Stomach smooth muscle (tissue), 2 donors: ENCODE results near the gene VIP.
"Not testable (repeated sequence)": the region's sequence is repeated elsewhere in the genome, so short reads cannot be mapped to it uniquely, and the experiment has no call there.

Experiments used
- H3K27ac ChIP-seq: one replicate; pipeline ENCODE4 v1.7.0; 2013; ENCODE audit warnings: mild to moderate bottlenecking, low read length, inconsistent platforms
- H3K27me3 ChIP-seq, 2 donors: one replicate each; pipeline ENCODE4 v1.7.0; 2013; ENCODE audit warnings: low read length in 2 of 2; ENCODE audit not compliant: insufficient read depth in 2 of 2, control insufficient read depth in 1 of 2
- H3K36me3 ChIP-seq, 2 donors: one replicate each; pipeline ENCODE4 v1.7.0; 2013; ENCODE audit warnings: low read length in 2 of 2; ENCODE audit not compliant: control insufficient read depth in 2 of 2, insufficient read depth in 2 of 2
- H3K4me1 ChIP-seq: one replicate; pipeline ENCODE4 v1.7.0; 2013; ENCODE audit warnings: low read length; ENCODE audit not compliant: control insufficient read depth, insufficient read depth
- H3K4me3 ChIP-seq, 2 donors: one replicate each; pipeline ENCODE4 v1.7.0; 2013; ENCODE audit warnings: low read length in 2 of 2
- H3K9ac ChIP-seq, 2 donors: one replicate each; pipeline ENCODE4 v1.7.0; 2013; ENCODE audit warnings: low read length in 2 of 2, mild to moderate bottlenecking in 1 of 2
- H3K9me3 ChIP-seq, 2 donors: one replicate each; pipeline ENCODE4 v1.7.0; 2013; ENCODE audit warnings: low read length in 2 of 2; ENCODE audit not compliant: control insufficient read depth in 2 of 2
- donor health status: healthy.
- donor health status: Pancreatic carcinoma.

Gene VIP

GRCh38 chr6:152750694-152751093 is at the start of gene VIP:
Gene VIP, plus strand, starts transcription at chr6:152750797. Its CDS starts 1,381 bp downstream, at chr6:152752178.
- no peaks in the 10 kb centered on the region for H3K4me1 ChIP-seq
- H3K4me3 ChIP-seq = no peak within 1 kb of the TSS
- H3K27me3 ChIP-seq = peaks cover 0 to 2% of the 10 kb centered on the region in 2 donors
- no peak within 1 kb of the TSS for H3K27ac ChIP-seq
- no peaks in the 10 kb centered on the region for H3K36me3 ChIP-seq
- no peak within 1 kb of the TSS for H3K9ac ChIP-seq
- peaks cover 0 to 2% of the 10 kb centered on the region in 2 donors for H3K9me3 ChIP-seq

- Histone ChIP-seq H3K27ac (no peak overlapping the region), H3K4me3 (no peak overlapping the region), H3K27me3 (no peaks in the 10 kb centered on the region), H3K36me3 (no peaks in the 10 kb centered on the region), H3K9me3 (no peaks in the 10 kb centered on the region), H3K9ac (no peak overlapping the region), H3K4me1 (no peaks in the 10 kb centered on the region)
Measured at GRCh38 chr6:152701081-152701862, 49.3 kb upstream of the VIP start.

GRCh38 chr6:152701863-152702401 is 48.7 kb upstream of the VIP start:
- H3K4me3 ChIP-seq = no peak overlapping the region
- H3K27ac ChIP-seq = no peak overlapping the region
- no peaks in the 10 kb centered on the region for H3K4me1 ChIP-seq
- no peak overlapping the region for H3K9ac ChIP-seq
- H3K27me3 ChIP-seq = no peaks in the 10 kb centered on the region
- H3K9me3 ChIP-seq = no peaks in the 10 kb centered on the region
- no peaks in the 10 kb centered on the region for H3K36me3 ChIP-seq

GRCh38 chr6:152703750-152704149 is 46.8 kb upstream of the VIP start:
- not testable (repeated sequence) for H3K27ac ChIP-seq, H3K36me3 ChIP-seq

GRCh38 chr6:152705327-152705726 is 45.3 kb upstream of the VIP start:
- Histone ChIP-seq H3K9ac (no peak overlapping the region), H3K4me3 (no peak overlapping the region), H3K27me3 (no peaks in the 10 kb centered on the region), H3K36me3 (no peaks in the 10 kb centered on the region), H3K27ac (no peak overlapping the region), H3K4me1 (no peaks in the 10 kb centered on the region), H3K9me3 (peaks cover 0 to 7% of the 10 kb centered on the region in 2 donors)

More at GRCh38 chr6:152703750-152704149, 46.8 kb upstream of the VIP start:
- H3K9ac ChIP-seq, H3K9me3 ChIP-seq, H3K27me3 ChIP-seq, H3K4me3 ChIP-seq, H3K4me1 ChIP-seq: not testable (repeated sequence)

- Histone ChIP-seq H3K27me3 (peaks cover 0 to 3% of the 10 kb centered on the region in 2 donors), H3K36me3 (no peaks in the 10 kb centered on the region), H3K9me3 (peaks cover 0 to 2% of the 10 kb centered on the region in 2 donors), H3K4me1 (no peaks in the 10 kb centered on the region), H3K9ac (no peak overlapping the region), H3K4me3 (no peak overlapping the region), H3K27ac (no peak overlapping the region)
Measured at GRCh38 chr6:152716322-152716721, 34.3 kb upstream of the VIP start.

GRCh38 chr6:152720974-152721373 is 29.6 kb upstream of the VIP start:
- H3K9me3 ChIP-seq = no peaks in the 10 kb centered on the region
- no peak overlapping the region for H3K9ac ChIP-seq
- no peaks in the 10 kb centered on the region for H3K36me3 ChIP-seq
- no peak overlapping the region for H3K27ac ChIP-seq
- H3K4me1 ChIP-seq = no peaks in the 10 kb centered on the region
- no peak overlapping the region for H3K4me3 ChIP-seq
- H3K27me3 ChIP-seq = peaks cover 0 to 3% of the 10 kb centered on the region in 2 donors

GRCh38 chr6:152721956-152722355 is 28.6 kb upstream of the VIP start:
- Histone ChIP-seq H3K4me1 (no peaks in the 10 kb centered on the region), H3K27ac (no peak overlapping the region), H3K9ac (no peak overlapping the region), H3K9me3 (no peaks in the 10 kb centered on the region), H3K27me3 (peaks cover 0 to 3% of the 10 kb centered on the region in 2 donors), H3K4me3 (no peak overlapping the region), H3K36me3 (no peaks in the 10 kb centered on the region)

GRCh38 chr6:152723398-152723797 is 27.2 kb upstream of the VIP start:
- H3K4me3 ChIP-seq = no peak overlapping the region
- no peak overlapping the region for H3K9ac ChIP-seq
- no peaks in the 10 kb centered on the region for H3K36me3 ChIP-seq
- H3K27ac ChIP-seq = no peak overlapping the region
- H3K9me3 ChIP-seq = no peaks in the 10 kb centered on the region
- peaks cover 0 to 3% of the 10 kb centered on the region in 2 donors for H3K27me3 ChIP-seq
- no peaks in the 10 kb centered on the region for H3K4me1 ChIP-seq

- no peaks in the 10 kb centered on the region for H3K27me3 ChIP-seq
- H3K36me3 ChIP-seq = no peaks in the 10 kb centered on the region
- H3K4me1 ChIP-seq = no peaks in the 10 kb centered on the region
- no peak overlapping the region for H3K4me3 ChIP-seq
- H3K9me3 ChIP-seq = no peaks in the 10 kb centered on the region
- no peak overlapping the region for H3K9ac ChIP-seq
- no peak overlapping the region for H3K27ac ChIP-seq
Measured at GRCh38 chr6:152726313-152726712, 24.3 kb upstream of the VIP start.

- Histone ChIP-seq H3K4me3 (no peak overlapping the region), H3K27ac (no peak overlapping the region), H3K9me3 (no peaks in the 10 kb centered on the region), H3K4me1 (no peaks in the 10 kb centered on the region), H3K27me3 (no peaks in the 10 kb centered on the region), H3K9ac (no peak overlapping the region), H3K36me3 (no peaks in the 10 kb centered on the region)
Measured at GRCh38 chr6:152727507-152727906, 23.1 kb upstream of the VIP start.
